ENCODE measurements around the gene PI4KA.
"Not testable (repeated sequence)": the region's sequence is repeated elsewhere in the genome, so short reads cannot be mapped to it uniquely, and the experiment has no call there.

PI4KA gene

GRCh38 chr22:20852076-20852475 is 6.5 kb downstream of the PI4KA start:
- in situ Hi-C loops (cut with MboI; ENCODE audit: low pct_unique_long_range_greater_than_20kb, low sequenced_read_pairs, unreplicated experiment): no loop called here
- no peak for DNase-seq (ENCODE audit: low spot score)
- TF ChIP-seq CTCF (IDR thresholded peaks at IDR 0.05; ENCODE audit: extremely low read depth, insufficient read depth, missing control alignments): peak; percentile 12

GRCh38 chr22:20847318-20847822 is 11.2 kb downstream of the PI4KA start:
- TF ChIP-seq CTCF (IDR thresholded peaks at IDR 0.05; ENCODE audit: extremely low read depth, insufficient read depth, missing control alignments): no peak
- DNase-seq (ENCODE audit: low spot score): no peak
- in situ Hi-C loops (cut with MboI; ENCODE audit: low pct_unique_long_range_greater_than_20kb, low sequenced_read_pairs, unreplicated experiment): no loop called here

GRCh38 chr22:20844055-20845037 is 14.3 kb downstream of the PI4KA start:
- no peak for TF ChIP-seq CTCF (IDR thresholded peaks at IDR 0.05; ENCODE audit: extremely low read depth, insufficient read depth, missing control alignments)
- in situ Hi-C loops (cut with MboI; ENCODE audit: low pct_unique_long_range_greater_than_20kb, low sequenced_read_pairs, unreplicated experiment): no loop called here
- DNase-seq (ENCODE audit: low spot score): no peak

- in situ Hi-C loops (cut with MboI; ENCODE audit: low pct_unique_long_range_greater_than_20kb, low sequenced_read_pairs, unreplicated experiment): no loop called here
- no peak for DNase-seq (ENCODE audit: low spot score)
- no peak for TF ChIP-seq CTCF (IDR thresholded peaks at IDR 0.05; ENCODE audit: extremely low read depth, insufficient read depth, missing control alignments)
Measured at GRCh38 chr22:20843501-20843900, 15.1 kb downstream of the PI4KA start.

GRCh38 chr22:20840646-20841371 is 17.8 kb downstream of the PI4KA start:
- no peak for DNase-seq (ENCODE audit: low spot score)
- in situ Hi-C loops (cut with MboI; ENCODE audit: low pct_unique_long_range_greater_than_20kb, low sequenced_read_pairs, unreplicated experiment): no loop called here
- TF ChIP-seq CTCF (IDR thresholded peaks at IDR 0.05; ENCODE audit: extremely low read depth, insufficient read depth, missing control alignments): no peak

- in situ Hi-C loops (cut with MboI; ENCODE audit: low pct_unique_long_range_greater_than_20kb, low sequenced_read_pairs, unreplicated experiment): no loop called here
- no peak for DNase-seq (ENCODE audit: low spot score)
- TF ChIP-seq CTCF (IDR thresholded peaks at IDR 0.05; ENCODE audit: extremely low read depth, insufficient read depth, missing control alignments): no peak
Measured at GRCh38 chr22:20839837-20840645, 18.6 kb downstream of the PI4KA start.

- DNase-seq (ENCODE audit: low spot score): not testable (repeated sequence)
Measured at GRCh38 chr22:20839354-20839753, 19.3 kb downstream of the PI4KA start.

More at GRCh38 chr22:20839354-20839753, 19.3 kb downstream of the PI4KA start:
- in situ Hi-C loops (cut with MboI; ENCODE audit: low pct_unique_long_range_greater_than_20kb, low sequenced_read_pairs, unreplicated experiment): not testable (repeated sequence)

Measured in GM13977 (cell line).